ENCODE measurements around the gene GRAMD1B.

- TF ChIP-seq CTCF (IDR thresholded peaks at IDR 0.05; ENCODE audit: poor library complexity), result no peak
- no peak for TF ChIP-seq EZH2 (IDR thresholded peaks at IDR 0.05; ENCODE audit: borderline replicate concordance)
These were observed 13.5 kb upstream of the GRAMD1B start for GRCh38 chr11:123416566-123416965.
